ENCODE data around the gene SLC34A1. TPM values are rescaled to one million over a fixed set of nuclear protein-coding genes. Genes with fewer than 3 reads are reported as not detected.
A peak's percentile ranks its signal among the peaks of the same experiment; 100 is the strongest.
"Not testable (repeated sequence)": the region's sequence is repeated elsewhere in the genome, so short reads cannot be mapped to it uniquely, and the experiment has no call there.

SLC34A1 gene
- total RNA-seq, 1 experiment from 2014 or later = not detected

- DNase-seq (ENCODE audit: low spot score) = peak; percentile 54
Observed at GRCh38 chr5:177368869-177369644, 15.2 kb upstream of the SLC34A1 start.

- no peak for DNase-seq (ENCODE audit: low spot score)
Observed at GRCh38 chr5:177369645-177370440, 14.4 kb upstream of the SLC34A1 start.

DNA sequence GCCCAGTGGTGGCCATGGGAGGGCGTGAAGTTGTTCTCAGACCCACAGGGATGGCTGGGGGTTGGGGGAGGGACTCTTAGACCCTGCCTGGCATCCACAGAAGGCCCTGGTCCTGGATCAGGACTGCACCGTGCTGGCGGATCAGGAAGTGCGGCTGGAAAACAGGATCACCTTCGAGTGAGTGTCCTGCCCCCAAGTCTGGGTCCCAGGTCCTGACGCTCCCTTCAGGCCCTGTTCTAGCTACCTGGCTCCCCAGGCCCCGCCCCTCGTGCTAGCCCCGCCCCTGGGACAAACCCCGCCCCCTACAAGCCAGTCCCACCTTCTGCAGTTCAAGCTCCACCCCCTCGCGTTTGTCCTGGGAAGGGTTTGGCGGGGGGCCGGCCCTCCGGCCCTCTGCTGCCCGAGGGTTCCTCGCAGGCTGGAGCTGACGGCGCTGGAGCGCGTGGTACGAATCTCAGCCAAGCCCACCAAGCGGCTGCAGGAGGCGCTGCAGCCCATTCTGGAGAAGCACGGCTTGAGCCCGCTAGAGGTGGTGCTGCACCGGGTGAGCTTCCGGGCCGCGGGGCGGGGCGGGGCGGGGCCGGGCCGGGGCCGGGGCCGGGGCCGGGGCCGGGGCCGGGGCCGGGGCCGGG, 13.6 kb upstream of the SLC34A1 start:
- peak; percentile 97 for DNase-seq (ENCODE audit: low spot score)

DNA sequence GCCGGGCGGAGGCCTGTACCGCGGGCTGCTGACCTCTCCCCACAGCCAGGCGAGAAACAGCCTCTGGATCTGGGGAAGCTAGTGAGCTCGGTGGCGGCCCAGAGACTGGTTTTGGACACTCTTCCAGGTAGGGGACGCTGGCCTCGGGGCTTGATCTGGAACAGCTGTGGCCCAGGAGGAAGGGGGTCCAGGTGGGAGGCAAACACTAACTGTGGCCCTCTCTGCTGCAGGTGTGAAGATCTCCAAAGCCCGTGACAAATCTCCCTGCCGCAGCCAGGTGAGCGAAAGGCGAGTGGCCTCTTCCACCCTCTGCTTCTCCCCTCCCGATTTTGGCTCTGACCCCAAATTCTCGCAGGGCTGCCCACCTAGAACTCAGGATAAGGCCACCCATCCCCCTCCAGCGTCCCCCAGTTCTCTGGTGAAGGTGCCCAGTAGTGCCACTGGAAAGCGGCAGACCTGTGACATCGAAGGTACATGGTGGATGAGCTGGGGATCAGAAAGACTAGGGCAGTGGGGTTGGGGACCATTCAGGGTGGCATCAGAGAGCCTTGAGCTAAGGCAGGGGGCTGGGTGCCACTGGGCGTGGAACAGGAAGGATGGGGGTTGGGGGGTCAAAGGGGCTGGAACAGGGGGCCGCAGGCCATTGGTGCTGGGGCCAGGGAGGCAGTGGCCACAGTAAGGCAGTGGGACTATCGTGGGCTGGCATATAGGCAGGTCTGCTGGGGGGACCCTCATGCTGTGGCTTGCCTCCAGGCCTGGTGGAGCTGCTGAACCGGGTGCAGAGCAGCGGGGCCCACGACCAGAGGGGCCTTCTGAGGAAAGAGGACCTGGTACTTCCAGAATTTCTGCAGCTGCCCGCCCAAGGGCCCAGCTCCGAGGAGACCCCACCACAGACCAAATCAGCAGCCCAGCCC, 12.9 kb upstream of the SLC34A1 start:
- no peak for DNase-seq (ENCODE audit: low spot score)

DNA sequence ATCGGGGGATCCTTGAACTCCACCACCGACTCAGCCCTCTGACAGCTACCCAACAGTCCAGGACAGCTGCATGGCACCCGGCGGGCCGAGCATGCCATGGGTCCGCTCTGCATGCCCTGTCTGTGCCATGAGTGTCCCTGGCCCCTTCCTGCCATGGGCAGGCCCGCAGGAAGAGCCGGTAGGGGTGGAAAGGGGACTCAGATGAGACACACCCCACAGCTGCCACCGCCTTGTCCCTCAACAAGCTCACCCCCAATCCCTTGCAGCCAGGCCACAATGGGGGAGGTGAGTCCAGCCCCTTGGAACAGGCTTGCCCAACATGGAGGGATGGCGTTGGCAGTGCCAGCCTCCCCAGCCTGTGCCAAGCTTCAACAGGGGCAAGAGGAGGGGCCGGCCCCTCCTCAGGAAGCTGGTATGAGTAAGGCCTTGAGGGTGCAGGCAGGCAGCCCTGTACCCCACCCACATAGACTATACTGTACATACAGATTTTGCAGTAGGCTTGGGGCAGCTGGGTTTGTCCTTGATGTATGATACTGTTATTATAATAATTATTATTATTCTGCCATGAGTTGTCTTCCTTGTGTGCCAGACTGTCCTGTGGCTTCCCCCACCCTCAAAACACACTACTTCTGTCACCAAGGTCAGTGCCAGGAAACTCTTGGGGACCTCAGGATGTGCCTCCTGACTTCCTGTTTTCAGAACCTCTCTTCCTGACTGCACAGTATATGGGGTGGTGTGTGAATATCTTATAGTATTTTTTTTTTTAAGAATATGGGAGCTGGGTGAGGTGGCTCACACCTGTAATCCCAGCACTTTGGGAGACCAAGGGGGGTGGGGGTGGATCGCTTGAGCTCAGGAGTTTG, 12.0 kb upstream of the SLC34A1 start:
- DNase-seq (ENCODE audit: low spot score) = no peak

DNA sequence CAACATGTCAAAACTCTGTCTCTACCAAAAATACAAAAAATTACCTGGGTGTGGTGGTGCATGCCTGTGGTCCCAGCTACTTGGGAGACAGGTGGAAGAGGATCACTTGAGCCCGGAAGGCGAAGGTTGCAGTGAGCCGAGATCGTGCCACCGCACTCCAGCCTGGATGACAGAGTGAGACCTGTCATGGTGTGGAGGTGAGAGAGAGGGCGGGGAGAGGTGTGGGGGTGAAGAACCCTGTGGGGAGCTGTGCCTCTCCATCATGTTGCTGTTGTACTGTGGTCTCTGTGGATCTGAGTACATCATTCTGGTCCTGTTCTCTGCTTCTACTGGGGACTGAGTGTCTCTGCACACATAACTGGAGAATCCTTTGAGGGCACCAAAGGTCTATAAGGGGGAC, 11.3 kb upstream of the SLC34A1 start:
- no peak for DNase-seq (ENCODE audit: low spot score)

- no peak for DNase-seq (ENCODE audit: low spot score)
Observed at GRCh38 chr5:177373806-177374205, 10.4 kb upstream of the SLC34A1 start.

DNA sequence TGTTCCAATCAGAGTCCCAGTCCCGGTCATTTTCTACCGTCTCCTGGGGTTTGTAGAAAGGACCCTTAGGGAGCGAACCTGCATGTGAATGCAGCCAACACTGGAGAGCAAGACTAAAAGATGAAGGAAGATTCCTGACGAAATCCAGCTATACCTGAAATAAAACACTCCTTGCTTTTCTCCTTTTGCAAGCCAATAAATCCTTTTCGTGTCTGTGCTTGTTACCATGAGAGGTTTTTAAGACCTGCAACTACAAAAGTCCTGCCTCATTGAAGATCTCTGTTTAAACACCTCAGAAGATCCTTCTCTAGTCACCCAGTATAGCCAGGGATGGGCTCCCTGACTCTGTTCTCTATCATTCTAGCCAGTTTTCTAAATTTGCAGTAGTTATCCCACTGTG, 10.0 kb upstream of the SLC34A1 start:
- DNase-seq (ENCODE audit: low spot score) = no peak

DNA sequence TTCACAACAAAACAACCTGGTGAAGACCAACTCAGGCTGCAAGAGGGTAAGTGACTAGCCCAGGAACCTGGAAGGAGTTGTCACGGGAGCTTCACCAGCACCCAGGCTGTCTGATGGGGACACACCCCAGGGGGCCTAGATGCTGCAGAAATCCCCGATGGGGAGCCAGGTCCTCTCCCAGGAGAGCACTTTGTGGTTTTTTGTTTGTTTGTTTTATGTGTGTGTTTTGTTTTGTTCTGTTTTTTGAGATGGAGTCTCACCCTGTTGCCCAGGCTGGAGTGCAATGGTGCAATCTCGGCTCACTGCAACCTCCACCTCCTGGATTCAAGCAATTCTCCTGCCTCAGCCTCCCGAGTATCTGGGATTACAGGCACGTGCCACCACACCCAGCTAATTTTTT, 8.7 kb upstream of the SLC34A1 start:
- DNase-seq (ENCODE audit: low spot score) = not testable (repeated sequence)

GRCh38 chr5:177376107-177376506, 8.1 kb upstream of the SLC34A1 start:
- DNase-seq (ENCODE audit: low spot score) = no peak

GRCh38 chr5:177377851-177378776, 6.1 kb upstream of the SLC34A1 start:
- no peak for DNase-seq (ENCODE audit: low spot score)

- peak; percentile 81 for DNase-seq (ENCODE audit: low spot score)
Observed at GRCh38 chr5:177378884-177379883, 5.0 kb upstream of the SLC34A1 start.

GRCh38 chr5:177380805-177381126, 3.5 kb upstream of the SLC34A1 start:
- DNase-seq (ENCODE audit: low spot score) = no peak

GRCh38 chr5:177382423-177383029, 1.7 kb upstream of the SLC34A1 start:
- no peak for DNase-seq (ENCODE audit: low spot score)

DNA sequence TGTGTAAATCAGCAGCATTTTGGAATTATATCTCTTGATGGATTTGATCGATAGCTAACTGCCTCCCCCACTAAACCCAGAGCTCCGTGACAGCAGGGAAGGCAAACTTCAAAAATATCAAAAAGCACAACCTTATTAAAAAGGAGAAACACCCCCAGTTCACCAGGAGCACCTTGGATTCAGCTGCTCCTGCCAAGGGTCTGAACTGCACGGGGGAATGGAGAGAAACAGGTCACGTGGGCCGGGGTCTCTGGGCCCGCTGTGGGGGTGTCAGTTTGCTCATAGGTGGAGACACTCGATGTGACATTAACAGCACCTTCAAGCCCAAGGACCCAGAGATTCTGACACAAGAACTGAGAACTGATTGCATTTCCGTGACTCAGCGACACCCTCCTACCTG, 1.1 kb upstream of the SLC34A1 start:
- DNase-seq (ENCODE audit: low spot score) = no peak

GRCh38 chr5:177385720-177386119, 1.5 kb downstream of the SLC34A1 start:
- DNase-seq (ENCODE audit: low spot score) = no peak

DNA sequence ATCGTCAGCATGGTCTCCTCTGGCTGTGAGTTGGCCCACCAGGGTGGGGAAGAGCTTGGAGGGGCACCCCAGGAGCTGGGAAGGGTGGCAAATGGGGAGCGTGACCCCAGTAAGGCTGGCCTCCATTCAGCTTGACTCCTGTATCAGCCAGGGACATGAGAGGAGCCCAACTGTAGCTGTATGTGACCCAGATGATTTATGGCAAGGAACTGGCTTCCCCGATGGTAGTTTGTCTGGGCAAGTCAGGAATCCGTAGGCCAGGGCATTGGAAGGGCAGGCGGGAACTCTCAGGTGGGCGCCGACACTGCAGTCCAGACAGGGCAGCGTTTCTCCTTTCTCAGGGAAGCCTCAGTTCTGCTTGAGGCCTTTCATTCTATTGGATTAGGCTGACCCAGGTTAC, 2.3 kb downstream of the SLC34A1 start:
- DNase-seq (ENCODE audit: low spot score) = no peak

DNA sequence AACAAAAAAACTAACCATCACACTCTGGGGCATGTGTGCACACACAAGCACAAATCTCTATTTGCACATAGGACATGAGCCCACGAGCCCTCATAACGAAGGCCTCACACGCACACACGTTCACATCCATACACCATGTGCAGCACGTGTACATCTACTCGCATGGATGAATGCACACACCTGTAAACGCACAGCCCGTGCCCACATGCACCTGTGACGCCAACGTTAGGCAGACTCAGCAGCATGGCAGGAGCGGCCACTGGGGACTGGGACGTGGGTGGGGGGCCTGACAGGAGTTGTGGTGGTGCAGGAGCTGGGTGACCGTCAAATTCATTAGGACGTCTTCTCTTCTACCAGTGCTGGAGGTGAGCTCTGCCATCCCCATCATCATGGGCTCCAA, 3.2 kb downstream of the SLC34A1 start:
- no peak for DNase-seq (ENCODE audit: low spot score)
